ENCODE results near the gene ABCB8.
A peak's percentile ranks its signal among the peaks of the same experiment; 100 is the strongest.

The ABCB8 gene

GRCh38 chr7:151077705-151078232, 49.5 kb downstream of the ABCB8 start:
- TF ChIP-seq CTCF (IDR thresholded peaks at IDR 0.05; ENCODE audit: low read depth, low read length): no peak
- no peak overlapping the region for H3K4me3 ChIP-seq (replicated peaks in 1 of 2; ENCODE audit: low read depth in 2 of 2, low read length in 2 of 2)
- DNase-seq (ENCODE audit: low read depth in 2 of 2): no peak

GRCh38 chr7:151078233-151079040, 50.2 kb downstream of the ABCB8 start:
- TF ChIP-seq CTCF (IDR thresholded peaks at IDR 0.05; ENCODE audit: low read depth, low read length): no peak
- H3K4me3 ChIP-seq (replicated peaks in 1 of 2; ENCODE audit: low read depth in 2 of 2, low read length in 2 of 2): no peak overlapping the region
- peak; percentile 48 to 57 for DNase-seq (ENCODE audit: low read depth in 2 of 2)

- H3K4me3 ChIP-seq (replicated peaks in 1 of 2; ENCODE audit: low read depth in 2 of 2, low read length in 2 of 2): peak overlapping the region; percentile 82 to 88
- no peak for DNase-seq (ENCODE audit: low read depth in 2 of 2)
- TF ChIP-seq CTCF (IDR thresholded peaks at IDR 0.05; ENCODE audit: low read depth, low read length): no peak
These were observed 51.1 kb downstream of the ABCB8 start for GRCh38 chr7:151079199-151079910.

- peak overlapping the region; percentile 82 to 88 for H3K4me3 ChIP-seq (replicated peaks in 1 of 2; ENCODE audit: low read depth in 2 of 2, low read length in 2 of 2)
- TF ChIP-seq CTCF (IDR thresholded peaks at IDR 0.05; ENCODE audit: low read depth, low read length): no peak
- DNase-seq (ENCODE audit: low read depth in 2 of 2): no peak
These were observed 51.8 kb downstream of the ABCB8 start for GRCh38 chr7:151080067-151080521.

- peak within 1 kb of the TSS; percentile 82 to 88 for H3K4me3 ChIP-seq (replicated peaks in 1 of 2; ENCODE audit: low read depth in 2 of 2, low read length in 2 of 2)
- DNase-seq (ENCODE audit: low read depth in 2 of 2): peak; percentile 87 to 93
- TF ChIP-seq CTCF (IDR thresholded peaks at IDR 0.05; ENCODE audit: low read depth, low read length): no peak
These were observed 52.4 kb downstream of the ABCB8 start, which contains the start of gene FASTK for GRCh38 chr7:151080522-151081169. FASTK (minus strand) TSS chr7:151080809; CDS start chr7:151080766, 43 bp downstream.
